C4-2B (cell line): ENCODE measurements around the gene TMEM258.

ENCODE experiments used
- H3K27ac ChIP-seq: fragments of 450-650 bp; 2 replicates; pipeline ENCODE4 v1.5.1; 2017
- CTCF ChIP-seq: fragments of 450-650 bp; conservative IDR thresholded peaks from 2 replicates; pipeline ENCODE4 v1.5.1; 2017; ENCODE audit warnings: mild to moderate bottlenecking
- ZFX ChIP-seq: fragments of 450-650 bp; IDR thresholded peaks from 2 replicates; pipeline ENCODE4 v1.6.1; 2017

Gene TMEM258

GRCh38 chr11:61762798-61763197 lies 29.6 kb downstream of the TMEM258 start:
- no peak for TF ChIP-seq CTCF
- no peak for TF ChIP-seq ZFX
- H3K27ac ChIP-seq = no peak overlapping the region

GRCh38 chr11:61762223-61762615 lies 30.2 kb downstream of the TMEM258 start:
- TF ChIP-seq ZFX (no peak), CTCF (no peak)
- H3K27ac ChIP-seq = no peak overlapping the region

GRCh38 chr11:61761440-61762222 lies 30.8 kb downstream of the TMEM258 start:
- no peak for TF ChIP-seq ZFX
- TF ChIP-seq CTCF = no peak
- H3K27ac ChIP-seq = no peak overlapping the region

GRCh38 chr11:61760946-61761345 lies 31.5 kb downstream of the TMEM258 start:
- no peak for TF ChIP-seq ZFX
- TF ChIP-seq CTCF = no peak
- no peak overlapping the region for H3K27ac ChIP-seq

- no peak overlapping the region; the same call in 1 of the 2 replicates for H3K27ac ChIP-seq
- TF ChIP-seq ZFX = no peak
- no peak for TF ChIP-seq CTCF
These were observed 35.1 kb downstream of the TMEM258 start for GRCh38 chr11:61757213-61757862.

- no peak for TF ChIP-seq CTCF
- no peak for TF ChIP-seq ZFX
- H3K27ac ChIP-seq = no peak overlapping the region; the same call in 1 of the 2 replicates
These were observed 35.8 kb downstream of the TMEM258 start for GRCh38 chr11:61756452-61757212.

GRCh38 chr11:61756147-61756451 lies 36.3 kb downstream of the TMEM258 start:
- no peak for TF ChIP-seq CTCF
- no peak overlapping the region for H3K27ac ChIP-seq
